ENCODE data around the gene RAB31.

The RAB31 gene

DNA sequence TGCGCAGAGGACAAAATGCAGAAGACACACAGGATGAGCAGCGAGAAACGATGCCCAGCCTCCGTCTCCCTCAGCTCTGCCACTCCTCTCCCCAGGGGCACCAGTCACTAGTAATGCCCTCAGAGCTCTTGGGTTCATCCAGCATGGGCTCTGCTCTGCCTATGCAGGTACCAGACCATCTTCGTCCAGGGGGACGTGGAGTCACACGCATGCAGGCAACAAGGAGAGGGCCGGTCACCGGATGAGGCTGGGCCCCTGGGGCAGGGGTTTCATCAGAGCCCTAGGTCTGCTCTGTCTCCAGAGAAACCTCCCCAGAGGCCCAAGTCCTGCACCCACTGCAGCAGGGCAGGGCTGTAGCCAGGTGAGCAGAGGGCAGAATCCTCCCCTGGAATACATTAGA lies 23.9 kb downstream of the RAB31 start:
- H3K4me3 ChIP-seq (ENCODE audit: low read depth, low read length): no peak overlapping the region
- TF ChIP-seq, protein P1, sequence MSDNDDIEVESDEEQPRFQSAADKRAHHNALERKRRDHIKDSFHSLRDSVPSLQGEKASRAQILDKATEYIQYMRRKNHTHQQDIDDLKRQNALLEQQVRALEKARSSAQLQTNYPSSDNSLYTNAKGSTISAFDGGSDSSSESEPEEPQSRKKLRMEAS (IDR thresholded peaks at IDR 0.05; ENCODE audit: low read depth, low read length): no peak
- TF ChIP-seq, protein P2, sequence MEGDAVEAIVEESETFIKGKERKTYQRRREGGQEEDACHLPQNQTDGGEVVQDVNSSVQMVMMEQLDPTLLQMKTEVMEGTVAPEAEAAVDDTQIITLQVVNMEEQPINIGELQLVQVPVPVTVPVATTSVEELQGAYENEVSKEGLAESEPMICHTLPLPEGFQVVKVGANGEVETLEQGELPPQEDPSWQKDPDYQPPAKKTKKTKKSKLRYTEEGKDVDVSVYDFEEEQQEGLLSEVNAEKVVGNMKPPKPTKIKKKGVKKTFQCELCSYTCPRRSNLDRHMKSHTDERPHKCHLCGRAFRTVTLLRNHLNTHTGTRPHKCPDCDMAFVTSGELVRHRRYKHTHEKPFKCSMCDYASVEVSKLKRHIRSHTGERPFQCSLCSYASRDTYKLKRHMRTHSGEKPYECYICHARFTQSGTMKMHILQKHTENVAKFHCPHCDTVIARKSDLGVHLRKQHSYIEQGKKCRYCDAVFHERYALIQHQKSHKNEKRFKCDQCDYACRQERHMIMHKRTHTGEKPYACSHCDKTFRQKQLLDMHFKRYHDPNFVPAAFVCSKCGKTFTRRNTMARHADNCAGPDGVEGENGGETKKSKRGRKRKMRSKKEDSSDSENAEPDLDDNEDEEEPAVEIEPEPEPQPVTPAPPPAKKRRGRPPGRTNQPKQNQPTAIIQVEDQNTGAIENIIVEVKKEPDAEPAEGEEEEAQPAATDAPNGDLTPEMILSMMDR (IDR thresholded peaks at IDR 0.05; ENCODE audit: low read depth, low read length): no peak
- no peak for TF ChIP-seq MYC (IDR thresholded peaks at IDR 0.05; ENCODE audit: low read depth, low read length)
- TF ChIP-seq POLR2A (IDR thresholded peaks at IDR 0.05; ENCODE audit: extremely low read depth, insufficient read length): no peak
- no peak for DNase-seq (ENCODE audit: low read depth)

DNA sequence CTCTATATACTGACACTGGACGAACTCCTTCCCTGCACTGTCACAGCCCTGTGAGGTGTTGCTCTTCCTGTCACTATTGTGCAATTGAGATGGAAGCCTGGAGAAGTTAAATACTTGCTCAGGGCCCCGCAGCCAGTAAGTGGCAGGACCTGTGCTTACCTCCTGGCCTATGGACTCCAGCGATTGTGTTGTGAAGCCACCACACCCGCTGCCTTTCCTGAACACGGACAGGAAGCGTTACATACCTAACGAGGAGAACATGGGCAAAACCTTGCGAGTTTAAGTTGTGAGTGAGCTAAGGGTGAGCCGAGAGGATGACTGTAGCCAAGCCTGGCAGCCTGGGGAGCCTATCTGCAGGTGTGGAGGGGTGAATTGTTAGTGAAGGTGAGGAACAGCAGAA lies 26.1 kb downstream of the RAB31 start:
- H3K4me3 ChIP-seq (ENCODE audit: low read depth, low read length): no peak overlapping the region
- TF ChIP-seq POLR2A (IDR thresholded peaks at IDR 0.05; ENCODE audit: extremely low read depth, insufficient read length) (no peak), MYC (IDR thresholded peaks at IDR 0.05; ENCODE audit: low read depth, low read length) (no peak)
- TF ChIP-seq, protein P2 (IDR thresholded peaks at IDR 0.05; ENCODE audit: low read depth, low read length): no peak
- TF ChIP-seq, protein P1 (IDR thresholded peaks at IDR 0.05; ENCODE audit: low read depth, low read length): no peak
- peak; percentile 35 for DNase-seq (ENCODE audit: low read depth)

DNA sequence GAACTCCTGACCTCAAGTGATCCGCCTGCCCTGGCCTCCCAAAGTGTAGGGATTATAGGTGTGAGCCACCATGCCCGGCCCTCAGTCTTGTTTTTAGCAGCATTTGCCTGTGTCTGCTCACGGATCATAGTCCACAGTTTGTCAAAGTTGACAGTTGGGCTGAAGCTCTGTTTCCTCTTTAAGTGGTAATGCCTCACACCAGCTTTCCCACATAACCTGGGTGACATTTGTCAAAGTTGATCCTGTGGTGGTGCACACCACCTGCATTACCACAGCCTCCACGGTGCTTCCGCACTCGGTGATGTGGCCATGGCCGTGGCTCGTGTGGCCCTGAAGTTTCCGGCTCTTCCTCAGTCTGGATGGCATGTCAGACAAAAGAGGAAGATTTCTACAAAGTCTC lies 27.1 kb downstream of the RAB31 start:
- peak; percentile 28 for DNase-seq (ENCODE audit: low read depth)
- H3K4me3 ChIP-seq (ENCODE audit: low read depth, low read length): no peak overlapping the region
- TF ChIP-seq MYC (IDR thresholded peaks at IDR 0.05; ENCODE audit: low read depth, low read length) (no peak), POLR2A (IDR thresholded peaks at IDR 0.05; ENCODE audit: extremely low read depth, insufficient read length) (no peak)
- TF ChIP-seq, protein P1 (IDR thresholded peaks at IDR 0.05; ENCODE audit: low read depth, low read length): no peak
- TF ChIP-seq, protein P2 (IDR thresholded peaks at IDR 0.05; ENCODE audit: low read depth, low read length): no peak

DNA sequence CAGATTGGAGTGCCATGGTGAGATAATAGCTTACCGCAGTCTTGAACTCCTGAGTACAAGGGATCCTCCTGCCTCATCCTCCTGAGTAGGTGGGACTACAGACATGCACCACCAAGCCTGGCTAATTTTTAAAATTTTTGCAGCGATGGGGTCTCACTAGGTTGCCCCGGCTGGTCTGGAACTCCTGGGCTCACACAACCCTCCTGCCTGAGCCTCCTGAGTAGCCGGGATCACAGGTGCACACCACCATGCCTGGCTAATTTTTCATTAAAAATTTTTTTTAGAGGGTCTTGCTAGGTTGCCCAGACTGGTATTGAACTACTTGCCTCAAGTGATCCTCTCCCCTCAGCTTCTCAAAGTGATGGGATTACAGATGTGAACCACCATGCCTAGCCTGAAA lies 27.8 kb downstream of the RAB31 start:
- no peak for DNase-seq (ENCODE audit: low read depth)
- H3K4me3 ChIP-seq (ENCODE audit: low read depth, low read length): no peak overlapping the region
- TF ChIP-seq MYC (IDR thresholded peaks at IDR 0.05; ENCODE audit: low read depth, low read length): no peak
- TF ChIP-seq POLR2A (IDR thresholded peaks at IDR 0.05; ENCODE audit: extremely low read depth, insufficient read length): no peak
- TF ChIP-seq, protein P2 (IDR thresholded peaks at IDR 0.05; ENCODE audit: low read depth, low read length): no peak
- TF ChIP-seq, protein P1 (IDR thresholded peaks at IDR 0.05; ENCODE audit: low read depth, low read length): no peak

DNA sequence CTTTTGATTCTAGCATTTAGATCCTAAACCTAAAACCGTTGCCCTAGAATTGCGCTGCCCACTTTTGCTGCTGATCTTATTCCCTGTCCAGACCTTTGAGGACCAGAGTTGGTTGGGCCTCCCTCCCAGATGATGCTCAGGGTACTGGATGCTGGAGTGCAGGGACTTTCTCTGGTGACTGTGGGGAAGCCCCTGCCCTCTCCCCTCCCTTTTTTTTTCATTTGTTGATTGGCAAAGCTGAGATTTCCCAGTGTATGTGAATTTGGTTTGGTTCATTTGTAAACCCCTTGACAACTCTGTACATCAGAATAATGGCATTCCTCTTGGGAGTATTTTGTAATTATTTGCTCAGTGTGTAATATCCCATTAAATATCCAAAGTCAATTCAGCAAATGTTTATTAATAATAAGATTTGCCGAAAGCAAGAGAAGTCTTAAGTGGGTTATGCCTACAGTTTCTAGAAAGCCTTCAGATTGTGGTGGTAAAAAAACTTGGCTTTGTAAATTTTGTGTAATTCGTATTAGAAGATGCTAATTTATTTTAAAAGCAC lies 28.3 kb downstream of the RAB31 start:
- no peak overlapping the region for H3K4me3 ChIP-seq (ENCODE audit: low read depth, low read length)
- DNase-seq (ENCODE audit: low read depth): no peak
- no peak for TF ChIP-seq MYC (IDR thresholded peaks at IDR 0.05; ENCODE audit: low read depth, low read length)
- TF ChIP-seq, protein P1 (IDR thresholded peaks at IDR 0.05; ENCODE audit: low read depth, low read length): no peak
- TF ChIP-seq POLR2A (IDR thresholded peaks at IDR 0.05; ENCODE audit: extremely low read depth, insufficient read length): no peak
- TF ChIP-seq, protein P2 (IDR thresholded peaks at IDR 0.05; ENCODE audit: low read depth, low read length): no peak
